CD14-positive monocyte (primary cell): ENCODE data around the gene XIST. TPM values are rescaled to one million over a fixed set of nuclear protein-coding genes. Genes with fewer than 3 reads are reported as not detected.

ENCODE experiments used
- DNase-seq, 3 donors: peaks; one replicate each; pipeline ENCODE4 v3.0.0-alpha.2; 2011 to 2022
- H2AFZ ChIP-seq: 2 replicates; pipeline ENCODE4 v1.6.0; 2012; ENCODE audit warnings: mild to moderate bottlenecking, low read depth, low read length, inconsistent platforms; ENCODE audit not compliant: insufficient read depth, poor library complexity, severe bottlenecking
- H3K27ac ChIP-seq, 2 donors: 1 replicate in 1 of 2; 2 replicates in 1 of 2; pipeline ENCODE4 v1.5.1; 2012 to 2013; ENCODE audit warnings: low read length in 2 of 2, control low read depth in 1 of 2, inconsistent platforms in 1 of 2, low read depth in 1 of 2, mild to moderate bottlenecking in 1 of 2
- H3K27me3 ChIP-seq, 2 donors: one replicate each; pipeline versions ENCODE4 v1.6.0 to v1.6.1; 2011 to 2013; ENCODE audit warnings: low read length in 2 of 2; ENCODE audit not compliant: control insufficient read depth in 2 of 2, insufficient read depth in 2 of 2
- H3K36me3 ChIP-seq, 2 donors: replicated peaks in 1 of 2; 1 replicate in 1 of 2; 2 replicates in 1 of 2; pipeline versions ENCODE4 v1.5.1 to v1.6.1; 2012 to 2013; ENCODE audit warnings: low read length in 2 of 2, control low read depth in 1 of 2, inconsistent platforms in 1 of 2, mild to moderate bottlenecking in 1 of 2; ENCODE audit not compliant: insufficient read depth in 2 of 2, control insufficient read depth in 1 of 2
- H3K4me1 ChIP-seq, 2 donors: 1 replicate in 1 of 2; 2 replicates in 1 of 2; pipeline versions ENCODE4 v1.5.1 to v1.6.1; 2012 to 2013; ENCODE audit warnings: low read length in 2 of 2, control low read depth in 1 of 2, inconsistent platforms in 1 of 2, mild to moderate bottlenecking in 1 of 2, moderate library complexity in 1 of 2; ENCODE audit not compliant: insufficient read depth in 2 of 2, control insufficient read depth in 1 of 2
- H3K4me2 ChIP-seq: replicated peaks from 2 replicates; pipeline ENCODE3; 2012; ENCODE audit warnings: low read length, moderate library complexity, mild to moderate bottlenecking; ENCODE audit not compliant: poor library complexity, severe bottlenecking; ENCODE audit errors: extremely low read depth
- H3K4me3 ChIP-seq, 3 experiments: fragments of 200-600 bp in 1 of 3; sonication (generic) in 1 of 3; replicated peaks in 1 of 3; 1 replicate in 2 of 3; 2 replicates in 1 of 3; pipeline ENCODE4 v1.5.1; 2011 to 2013; ENCODE audit warnings: low read length in 3 of 3, mild to moderate bottlenecking in 3 of 3, control low read depth in 2 of 3, low read depth in 2 of 3, inconsistent platforms in 1 of 3, moderate library complexity in 1 of 3
- H3K79me2 ChIP-seq: 2 replicates; pipeline ENCODE4 v1.6.0; 2012; ENCODE audit warnings: mild to moderate bottlenecking, control low read depth, inconsistent platforms, low read length, moderate library complexity; ENCODE audit not compliant: insufficient read depth
- H3K9ac ChIP-seq: 2 replicates; pipeline ENCODE4 v1.6.0; 2017; ENCODE audit warnings: low read length, mild to moderate bottlenecking; ENCODE audit not compliant: insufficient read depth, poor library complexity, severe bottlenecking
- H3K9me3 ChIP-seq, 2 donors: replicated peaks in 1 of 2; 1 replicate in 1 of 2; 2 replicates in 1 of 2; pipeline versions ENCODE4 v1.5.1 to v1.6.1; 2012 to 2013; ENCODE audit warnings: low read length in 2 of 2, control low read depth in 1 of 2; ENCODE audit not compliant: control insufficient read depth in 1 of 2, insufficient read depth in 1 of 2
- H4K20me1 ChIP-seq: 2 replicates; pipeline ENCODE4 v1.6.0; 2012; ENCODE audit warnings: mild to moderate bottlenecking, low read length, control low read depth, moderate library complexity; ENCODE audit not compliant: insufficient read depth
- H3K27ac Mint-ChIP-seq, 7 donors: one replicate each; pipeline ENCODE4 v1.8.0; 2020; ENCODE audit warnings: mild to moderate bottlenecking in 7 of 7, mixed read lengths in 7 of 7, moderate library complexity in 6 of 7, inconsistent platforms in 2 of 7
- H3K27me3 Mint-ChIP-seq, 3 donors: one replicate each; pipeline ENCODE4 v1.8.0; 2021 to 2022; ENCODE audit warnings: low read depth in 3 of 3, mild to moderate bottlenecking in 3 of 3, mixed read lengths in 3 of 3, moderate library complexity in 3 of 3, inconsistent platforms in 1 of 3
- H3K36me3 Mint-ChIP-seq, 2 donors: one replicate each; pipeline ENCODE4 v1.8.0; 2020; ENCODE audit warnings: mixed read lengths in 2 of 2, inconsistent platforms in 1 of 2, mild to moderate bottlenecking in 1 of 2
- H3K4me1 Mint-ChIP-seq: one replicate; pipeline ENCODE4 v1.8.0; 2020; ENCODE audit warnings: mild to moderate bottlenecking, mixed read lengths
- H3K4me3 Mint-ChIP-seq, 2 donors: one replicate each; pipeline ENCODE4 v1.8.0; 2020; ENCODE audit warnings: mild to moderate bottlenecking in 2 of 2, mixed read lengths in 2 of 2, moderate library complexity in 1 of 2
- H3K9me3 Mint-ChIP-seq, 7 donors: one replicate each; pipeline ENCODE4 v1.8.0; 2020 to 2022; ENCODE audit warnings: mixed read lengths in 7 of 7, mild to moderate bottlenecking in 6 of 7, moderate library complexity in 6 of 7, inconsistent platforms in 2 of 7
- CTCF ChIP-seq: fragments of 200-600 bp; IDR thresholded peaks from one replicate; pipeline ENCODE4 v1.8.0; 2022; ENCODE audit warnings: antibody characterized with exemption, mild to moderate bottlenecking
- WGBS: methylation state at CpG from one replicate; pipeline ENCODE4 v1.1.5; 2013; ENCODE audit warnings: missing lambda C conversion rate; ENCODE audit not compliant: insufficient coverage; 5-methylcytosine and 5-hydroxymethylcytosine counted together
- intact Hi-C, 2 donors: fragments of 100-400 bp; cut with micrococcal nuclease; formaldehyde crosslinking; loops; one replicate each; pipeline versions ENCODE4 v1.15.0 to v1.15.1; 2023
- polyA plus RNA-seq, 3 donors: library from polyadenylated mRNA; depleted of rRNA in 1 of 3; unstranded in 2 of 3; stranded (reverse) in 1 of 3; fragments of 300-500 nt in 2 of 3; fragments of >200 nt in 1 of 3; fragmentation: Illumina TruSeq in 2 of 3; gene quantifications; 1 replicate in 2 of 3; 2 replicates in 1 of 3; pipeline ENCODE4 v1.2.3, GENCODE V29; 2012 to 2021

Gene XIST
- polyA plus RNA-seq, 3 donors, result 2.2 to 192 (median 3.8) TPM

- Histone ChIP-seq H3K27ac (no peak overlapping the region), H3K9me3 (no peaks in the 10 kb centered on the region), H4K20me1 (peaks cover 74% of the 10 kb centered on the region), H2AFZ (no peak overlapping the region), H3K4me3 (peak overlapping the region in 1 of 3 experiments; percentile 53), H3K27me3 (no peaks in the 10 kb centered on the region), H3K36me3 (peaks cover 0 to 13% of the 10 kb centered on the region in 2 donors), H3K79me2 (peaks cover 90% of the 10 kb centered on the region), H3K9ac (no peak overlapping the region), H3K4me1 (peaks cover 0 to 27% of the 10 kb centered on the region in 2 donors), H3K4me2 (peak overlapping the region; percentile 57)
- DNase-seq, result no peak
- intact Hi-C loops, result no loop called here
- Mint-ChIP-seq H3K4me3 (no peak overlapping the region), H3K4me1 (no peaks in the 10 kb centered on the region), H3K27me3 (peaks cover 0 to 5% (median 0%) of the 10 kb centered on the region in 3 donors), H3K9me3 (peaks cover 0 to 9% (median 0%) of the 10 kb centered on the region in 7 donors), H3K27ac (no peak overlapping the region), H3K36me3 (peaks cover 0 to 10% of the 10 kb centered on the region in 2 donors)
- no CpG with 5 or more reads among the region's 1 CpG for WGBS
- no peak for TF ChIP-seq CTCF
Measured at GRCh38 chrX:73847991-73848390, 4.5 kb downstream of the XIST start.

GRCh38 chrX:73847100-73847499, 5.4 kb downstream of the XIST start:
- no peak overlapping the region for H3K4me2 ChIP-seq
- H3K36me3 ChIP-seq, result peaks cover 0 to 13% of the 10 kb centered on the region in 2 donors
- WGBS, result no CpG with 5 or more reads among the region's 2 CpGs
- no peak overlapping the region for H2AFZ ChIP-seq
- no peaks in the 10 kb centered on the region for H3K27me3 ChIP-seq
- H3K27ac ChIP-seq, result no peak overlapping the region
- H3K27ac Mint-ChIP-seq, result no peak overlapping the region
- no peak overlapping the region for H3K4me3 ChIP-seq
- H3K4me1 ChIP-seq, result peaks cover 0 to 27% of the 10 kb centered on the region in 2 donors
- TF ChIP-seq CTCF, result no peak
- H3K4me1 Mint-ChIP-seq, result no peaks in the 10 kb centered on the region
- H3K27me3 Mint-ChIP-seq, result peaks cover 2 to 5% (median 3%) of the 10 kb centered on the region in 3 donors
- intact Hi-C loops, result no loop called here
- DNase-seq, result no peak
- H3K9me3 Mint-ChIP-seq, result peaks cover 0 to 7% (median 0%) of the 10 kb centered on the region in 7 donors
- peaks cover 0 to 10% of the 10 kb centered on the region in 2 donors for H3K36me3 Mint-ChIP-seq
- H3K79me2 ChIP-seq, result peaks cover 95% of the 10 kb centered on the region
- peaks cover 83% of the 10 kb centered on the region for H4K20me1 ChIP-seq
- H3K9me3 ChIP-seq, result no peaks in the 10 kb centered on the region
- H3K4me3 Mint-ChIP-seq, result no peak overlapping the region
- no peak overlapping the region for H3K9ac ChIP-seq
